ENCODE measurements around the gene SGTB.
"Not testable (repeated sequence)": the region's sequence is repeated elsewhere in the genome, so short reads cannot be mapped to it uniquely, and the experiment has no call there.

SGTB gene

DNA sequence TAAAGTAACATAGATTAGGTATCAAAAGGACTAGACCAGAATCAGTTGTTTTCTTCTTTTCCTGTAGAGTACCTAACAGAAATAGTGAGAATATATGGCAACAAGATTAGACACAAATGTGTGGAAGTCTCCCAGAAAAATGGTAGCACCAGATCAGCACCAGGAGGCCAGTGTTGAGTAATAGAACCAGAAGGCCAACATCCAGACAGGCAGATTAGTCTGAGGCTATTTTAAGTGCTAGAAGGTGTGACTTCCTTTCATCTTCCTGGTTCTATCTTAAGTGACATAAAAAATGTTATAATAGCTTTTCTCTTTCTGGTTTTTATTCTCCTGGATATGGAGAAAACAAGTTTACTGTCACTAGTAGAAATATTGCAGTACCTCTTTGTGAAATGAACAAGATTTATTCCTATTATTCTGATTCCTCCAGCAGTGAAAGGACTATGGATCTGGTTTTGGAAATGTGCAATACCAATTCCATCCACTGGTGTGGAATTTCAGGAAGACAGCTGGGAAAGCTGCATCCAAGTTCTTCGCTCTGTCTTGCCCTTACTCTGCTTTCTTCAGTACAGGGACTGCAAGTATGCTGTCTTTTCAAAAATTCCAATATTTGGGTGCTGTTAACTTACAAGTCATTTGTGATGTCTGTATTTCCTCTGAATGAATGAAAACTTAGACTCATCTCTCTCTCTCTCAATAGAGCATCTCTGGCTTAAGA, 57.9 kb downstream of the SGTB start:
- DNase-seq = no peak

- no peak for DNase-seq
Measured at GRCh38 chr5:65654713-65655112, 67.2 kb downstream of the SGTB start.

DNA sequence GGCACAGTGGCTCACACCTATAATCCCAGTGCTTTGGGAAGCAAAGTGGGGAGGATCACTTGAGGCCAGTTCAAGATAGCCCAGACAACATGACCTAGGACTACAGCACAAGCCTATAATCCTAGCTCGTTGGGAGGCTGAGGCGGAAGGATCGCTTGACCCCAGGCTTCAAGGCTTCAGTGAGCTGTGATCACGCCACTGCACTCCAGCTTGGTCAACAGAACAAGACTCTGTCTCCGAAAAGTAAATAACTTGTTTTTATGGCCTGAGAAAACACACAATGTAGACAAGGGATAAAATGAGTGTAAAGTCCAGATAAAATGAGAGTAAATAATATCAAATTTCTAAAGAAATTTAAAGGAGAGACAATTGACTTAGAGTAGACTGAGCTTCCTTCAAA, 70.8 kb downstream of the SGTB start:
- no peak for DNase-seq

DNA sequence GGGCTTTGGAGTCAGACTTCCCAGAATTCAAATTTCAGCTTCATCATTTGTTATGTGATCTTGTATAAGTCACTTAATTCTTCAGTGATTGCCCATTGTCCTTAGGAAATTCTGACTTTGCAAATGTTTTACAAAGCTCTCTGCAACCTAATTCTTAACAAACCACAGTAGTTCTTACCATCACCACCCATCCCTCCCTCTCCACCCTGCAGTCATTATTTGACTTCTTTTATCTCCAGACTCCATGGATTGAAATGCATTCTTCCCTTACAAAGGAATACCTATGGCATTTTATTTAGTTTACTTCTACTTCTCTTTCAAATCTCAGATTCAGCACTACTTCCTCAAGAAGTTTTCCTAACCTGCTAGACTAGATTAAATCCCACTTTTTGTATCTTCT, 74.0 kb downstream of the SGTB start:
- DNase-seq = no peak

- no peak for DNase-seq
Measured at GRCh38 chr5:65646938-65647337, 75.0 kb downstream of the SGTB start.

GRCh38 chr5:65640240-65640639, 81.7 kb downstream of the SGTB start:
- DNase-seq = no peak

DNA sequence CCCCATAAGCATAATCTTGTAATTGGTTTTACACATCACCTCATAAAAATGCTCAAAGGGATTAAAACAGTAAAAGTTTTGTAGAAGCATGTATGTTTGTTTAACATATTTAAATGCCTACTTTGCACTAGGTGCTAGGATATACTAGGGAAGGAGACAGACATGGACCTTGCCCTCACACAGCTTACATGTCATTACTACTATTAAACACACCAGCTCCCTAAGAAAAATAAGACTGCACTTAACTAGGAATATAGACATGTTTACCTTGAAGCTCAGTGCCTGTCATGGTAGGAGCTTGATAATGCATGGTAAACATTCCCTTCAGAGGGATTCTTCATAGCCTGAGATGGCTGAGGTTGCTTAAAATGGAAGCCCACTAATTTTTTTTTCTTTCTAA, 90.9 kb downstream of the SGTB start:
- no peak for DNase-seq

DNA sequence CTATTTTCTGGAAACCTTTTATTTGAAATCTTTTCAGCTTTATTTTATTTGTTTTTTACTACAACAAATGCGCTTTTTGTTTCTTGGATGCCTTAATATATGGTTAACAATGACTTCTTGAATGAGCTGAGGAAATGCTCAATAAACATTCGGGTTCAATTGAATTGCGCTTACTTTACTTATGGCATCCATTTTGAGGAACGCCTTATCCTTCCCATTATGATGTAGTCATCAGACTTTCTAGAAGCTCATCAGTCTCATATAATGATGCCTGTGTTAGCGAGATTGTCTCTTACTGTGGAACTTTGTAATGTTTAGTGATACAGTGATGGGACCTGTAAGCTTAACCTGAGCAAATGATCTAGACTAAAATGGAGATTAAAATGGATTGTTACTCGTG, 96.2 kb downstream of the SGTB start:
- peak; percentile 6 for DNase-seq

GRCh38 chr5:65624571-65625555, 97.0 kb downstream of the SGTB start, which contains the start of the genes SHLD3 and TRAPPC13:
SHLD3 (plus strand) TSS chr5:65625027; CDS start chr5:65629588, 4,561 bp downstream.
TRAPPC13 (plus strand) TSS chr5:65625027; CDS start chr5:65625061, 34 bp downstream.
- peak; percentile 86 for DNase-seq

- peak; percentile 95 for DNase-seq
Measured at GRCh38 chr5:65624025-65624570, 97.8 kb downstream of the SGTB start, which contains the start of gene TRIM23. TRIM23 (minus strand) TSS chr5:65624333; CDS start chr5:65624274, 59 bp downstream.

GRCh38 chr5:65623482-65623881, 98.4 kb downstream of the SGTB start:
- no peak for DNase-seq

- DNase-seq = not testable (repeated sequence)
Measured at GRCh38 chr5:65621961-65622360, 99.9 kb downstream of the SGTB start.

- no peak for DNase-seq
Measured at GRCh38 chr5:65620021-65620420, 101.9 kb downstream of the SGTB start.
